Activated CD4-positive, alpha-beta T cell treated with anti-CD3 and anti-CD28 coated beads, Interleukin-2, Interleukin-6, amounts not matched to agents 100 ng/mL and 50 ng/mL, durations not matched to agents 16 hours and 8 hours (primary cell): ENCODE measurements around the gene NDUFS2.

Experiments
- DNase-seq: peaks from one replicate; pipeline ENCODE4 v3.0.0-alpha.2; 2020

The NDUFS2 gene

GRCh38 chr1:161201836-161202712, at the start of gene NDUFS2:
TSS of gene NDUFS2 (plus strand) at chr1:161202367. CDS start at chr1:161202386, 19 bp downstream.
- peak; percentile 98 for DNase-seq

GRCh38 chr1:161153176-161153575, 49.0 kb upstream of the NDUFS2 start:
- DNase-seq = no peak

DNA sequence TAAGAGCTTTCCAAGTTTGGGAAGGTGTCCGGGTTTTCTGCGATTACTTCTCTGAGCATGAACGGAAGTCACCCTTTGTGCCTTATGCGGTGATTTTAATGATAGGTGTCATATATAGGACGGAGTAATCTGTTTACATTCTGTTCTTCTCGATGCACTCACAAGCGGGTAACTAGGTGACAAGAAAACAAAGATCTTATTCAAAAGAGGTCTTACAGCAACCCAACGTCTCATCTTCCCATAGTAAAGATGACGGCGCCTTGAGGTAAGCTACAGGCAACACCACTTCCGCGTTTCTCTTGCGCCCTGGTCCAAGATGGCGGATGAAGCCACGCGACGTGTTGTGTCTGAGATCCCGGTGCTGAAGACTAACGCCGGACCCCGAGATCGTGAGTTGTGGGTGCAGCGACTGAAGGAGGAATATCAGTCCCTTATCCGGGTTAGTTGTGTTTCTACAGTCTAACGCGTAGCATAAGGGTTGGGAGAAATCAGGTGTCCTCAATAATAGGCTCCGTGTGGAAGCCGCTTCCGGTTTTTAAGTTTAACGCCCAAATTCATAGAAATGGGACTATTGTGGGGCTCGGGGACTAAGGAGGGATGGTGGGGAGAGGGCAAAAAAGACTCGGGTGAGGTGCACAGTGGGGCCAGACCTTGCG, 48.4 kb upstream of the NDUFS2 start, which contains the start of gene UFC1:
Gene UFC1, plus strand, starts transcription at position 297 of the 656 bp plus-strand sequence. Its CDS starts 20 bp downstream, at position 317.
- peak; percentile 90 for DNase-seq

- no peak for DNase-seq
These were observed 44.3 kb upstream of the NDUFS2 start for GRCh38 chr1:161157867-161158266.

GRCh38 chr1:161158316-161159010, 43.7 kb upstream of the NDUFS2 start:
- DNase-seq = no peak

DNA sequence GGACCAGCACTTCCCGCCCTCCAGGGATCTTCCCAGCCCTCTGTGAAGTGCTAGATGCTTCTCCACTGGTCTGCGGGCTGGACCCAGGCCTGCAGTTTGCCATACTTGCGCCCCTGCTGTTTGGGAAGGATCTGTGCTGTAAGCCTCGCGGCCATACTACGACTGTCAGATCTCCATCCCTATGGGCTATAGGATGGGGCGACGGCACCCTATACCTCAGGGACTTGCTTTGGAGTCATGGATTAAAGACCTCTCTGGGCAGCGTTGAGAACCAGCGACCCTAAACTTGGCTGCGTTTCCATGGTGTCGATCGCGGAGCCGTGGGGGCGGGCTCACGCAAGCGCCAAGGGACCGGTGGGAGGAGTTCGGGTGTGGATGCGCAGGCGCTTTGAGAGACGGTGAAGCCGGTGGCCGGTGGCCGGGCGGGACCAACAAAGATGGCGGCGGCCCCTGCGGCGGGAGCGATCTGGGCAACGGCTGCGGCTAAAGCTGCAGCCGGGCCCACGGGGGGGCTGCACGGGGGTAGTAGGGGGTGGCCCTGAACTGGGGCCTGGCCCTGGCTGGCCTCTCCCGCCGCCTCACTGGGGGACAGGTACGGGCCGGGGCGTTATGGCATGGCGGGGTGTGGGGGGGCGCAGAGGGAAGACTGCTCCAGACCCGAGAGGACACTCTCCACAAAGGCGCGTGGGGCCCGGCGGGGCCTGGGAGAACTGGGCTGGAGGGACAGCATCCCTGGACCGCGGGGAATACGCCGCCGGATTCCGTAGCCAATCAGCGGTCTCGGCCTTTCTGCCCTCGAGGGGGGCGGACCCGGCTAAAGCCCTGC, 42.9 kb upstream of the NDUFS2 start, which contains the start of gene USP21:
Gene USP21, plus strand, starts transcription at position 414 of the 826 bp plus-strand sequence. CDS start 1,141 bp downstream, outside the sequence.
- DNase-seq = peak; percentile 95

DNA sequence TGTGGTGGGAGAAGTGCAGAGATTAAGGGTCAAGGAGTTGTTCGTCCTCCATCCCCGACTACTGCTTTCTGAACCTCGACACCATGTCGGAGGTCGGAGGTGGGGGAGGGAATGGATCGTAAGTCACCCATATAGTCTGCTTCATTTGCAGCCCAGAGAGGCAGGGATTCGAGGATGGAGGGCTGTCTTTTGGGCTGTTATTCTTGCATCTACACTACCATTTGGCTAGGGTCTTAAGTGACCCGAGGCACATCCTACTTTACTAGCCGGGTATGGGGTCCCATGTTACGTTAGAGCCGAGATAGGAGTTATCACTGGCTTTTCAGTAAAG, 42.3 kb upstream of the NDUFS2 start:
- no peak for DNase-seq

DNA sequence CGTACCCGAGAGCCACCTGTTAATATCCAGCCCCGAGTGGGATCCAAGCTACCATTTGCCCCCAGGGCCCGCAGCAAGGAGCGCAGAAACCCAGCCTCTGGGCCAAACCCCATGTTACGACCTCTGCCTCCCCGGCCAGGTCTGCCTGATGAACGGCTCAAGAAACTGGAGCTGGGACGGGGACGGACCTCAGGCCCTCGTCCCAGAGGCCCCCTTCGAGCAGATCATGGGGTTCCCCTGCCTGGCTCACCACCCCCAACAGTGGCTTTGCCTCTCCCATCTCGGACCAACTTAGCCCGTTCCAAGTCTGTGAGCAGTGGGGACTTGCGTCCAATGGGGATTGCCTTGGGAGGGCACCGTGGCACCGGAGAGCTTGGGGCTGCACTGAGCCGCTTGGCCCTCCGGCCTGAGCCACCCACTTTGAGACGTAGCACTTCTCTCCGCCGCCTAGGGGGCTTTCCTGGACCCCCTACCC, 41.5 kb upstream of the NDUFS2 start:
- DNase-seq = no peak

DNA sequence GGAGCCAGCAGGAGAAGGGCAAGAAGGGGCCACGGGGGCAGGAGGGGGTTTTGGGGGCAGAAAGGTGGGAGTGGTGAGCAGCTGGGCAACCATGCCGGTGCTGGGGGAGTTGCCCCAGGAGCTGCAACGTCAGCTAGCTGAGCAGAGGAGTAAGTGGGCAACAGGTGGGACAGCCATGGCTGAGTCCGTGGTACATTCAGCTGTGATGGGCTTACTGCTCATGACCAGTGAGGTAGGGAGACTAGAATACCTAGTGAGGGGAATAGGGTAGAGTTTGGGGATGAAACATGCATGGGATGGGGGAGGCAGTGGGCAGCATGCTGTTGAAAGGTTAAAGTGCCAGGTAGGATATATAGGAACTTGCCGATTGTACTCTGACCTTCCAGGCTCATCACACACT, 40.5 kb upstream of the NDUFS2 start:
- no peak for DNase-seq

DNA sequence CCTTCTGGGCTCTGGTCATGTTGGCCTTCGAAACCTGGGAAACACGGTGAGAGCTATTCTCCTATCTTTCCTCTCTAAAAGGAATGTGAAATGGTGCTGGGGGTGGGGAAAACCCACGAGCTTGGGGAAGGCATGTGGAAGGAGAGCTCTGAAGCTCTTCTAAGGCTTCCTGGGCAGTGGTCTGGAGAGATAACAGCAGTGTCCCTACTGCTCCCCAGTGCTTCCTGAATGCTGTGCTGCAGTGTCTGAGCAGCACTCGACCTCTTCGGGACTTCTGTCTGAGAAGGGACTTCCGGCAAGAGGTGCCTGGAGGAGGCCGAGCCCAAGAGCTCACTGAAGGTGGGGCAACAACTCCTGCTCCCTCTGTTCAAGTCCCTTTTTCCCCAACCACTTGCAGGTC, 40.1 kb upstream of the NDUFS2 start:
- no peak for DNase-seq

GRCh38 chr1:161162806-161163205, 39.4 kb upstream of the NDUFS2 start:
- no peak for DNase-seq

DNA sequence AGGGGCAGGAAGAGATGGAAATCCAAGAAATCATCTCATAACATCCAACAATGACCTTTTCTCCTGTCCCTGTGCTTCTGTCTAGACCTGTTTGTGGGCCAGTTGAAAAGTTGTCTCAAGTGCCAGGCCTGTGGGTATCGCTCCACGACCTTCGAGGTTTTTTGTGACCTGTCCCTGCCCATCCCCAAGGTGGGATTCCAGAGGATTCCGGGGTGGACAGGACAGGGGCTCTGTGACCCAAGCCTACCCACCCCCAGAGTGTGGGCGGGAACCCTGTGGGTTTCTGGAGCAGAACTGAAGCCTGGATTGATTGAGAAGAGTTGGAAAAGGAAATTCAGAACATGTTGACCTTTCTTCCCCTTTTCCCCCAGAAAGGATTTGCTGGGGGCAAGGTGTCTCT, 38.4 kb upstream of the NDUFS2 start:
- DNase-seq = no peak

- no peak for DNase-seq
These were observed 37.1 kb upstream of the NDUFS2 start for GRCh38 chr1:161164901-161165610.

DNA sequence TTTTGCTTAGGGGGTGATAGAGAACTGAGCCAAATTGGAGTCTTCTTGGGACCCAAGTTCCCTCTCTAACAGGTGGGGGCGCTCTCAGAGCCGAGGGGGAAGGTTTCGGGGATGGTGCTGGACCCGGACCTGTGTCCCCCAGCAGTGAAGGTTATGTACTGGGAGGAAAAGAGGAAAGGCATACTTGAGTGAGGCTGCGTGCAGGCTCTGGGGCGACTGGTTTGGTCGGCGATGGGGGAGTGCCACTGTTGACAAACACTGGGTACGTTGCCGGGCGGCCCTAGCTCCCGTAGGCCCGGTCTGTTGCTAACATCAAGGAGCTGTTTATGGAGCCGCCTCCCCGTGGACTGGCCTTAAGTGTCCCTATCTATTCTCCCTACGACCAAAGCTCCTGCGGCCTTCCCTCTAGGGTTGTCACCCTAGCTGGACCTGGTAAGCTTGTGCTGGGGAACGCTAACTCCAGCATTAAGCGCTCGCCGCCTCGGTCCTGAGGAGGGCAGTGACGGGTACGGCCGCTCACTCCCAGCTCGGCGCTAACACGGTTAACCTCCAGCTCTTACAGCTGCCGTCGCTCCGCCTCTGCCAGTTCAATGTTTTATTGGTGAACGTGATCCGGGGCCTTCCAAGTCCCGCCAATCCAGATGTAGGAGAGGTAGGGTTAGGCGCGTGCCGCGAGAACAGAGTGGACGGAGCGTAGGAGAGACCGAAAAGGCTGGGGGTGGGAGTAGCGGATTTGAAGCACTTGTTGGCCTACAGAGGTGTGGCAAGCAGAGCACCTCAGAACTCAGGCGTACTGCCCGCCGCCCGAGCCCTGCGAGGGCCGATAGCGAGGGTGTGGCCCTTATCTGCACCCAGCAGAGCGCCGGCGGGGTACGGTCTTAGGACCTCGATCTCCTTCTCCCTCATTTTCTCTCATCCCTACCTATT, 36.2 kb upstream of the NDUFS2 start, which contains the start of gene PPOX:
Gene PPOX, plus strand, starts transcription at position 685 of the 927 bp plus-strand sequence. CDS start 422 bp downstream, outside the sequence.
- DNase-seq = peak; percentile 97

DNA sequence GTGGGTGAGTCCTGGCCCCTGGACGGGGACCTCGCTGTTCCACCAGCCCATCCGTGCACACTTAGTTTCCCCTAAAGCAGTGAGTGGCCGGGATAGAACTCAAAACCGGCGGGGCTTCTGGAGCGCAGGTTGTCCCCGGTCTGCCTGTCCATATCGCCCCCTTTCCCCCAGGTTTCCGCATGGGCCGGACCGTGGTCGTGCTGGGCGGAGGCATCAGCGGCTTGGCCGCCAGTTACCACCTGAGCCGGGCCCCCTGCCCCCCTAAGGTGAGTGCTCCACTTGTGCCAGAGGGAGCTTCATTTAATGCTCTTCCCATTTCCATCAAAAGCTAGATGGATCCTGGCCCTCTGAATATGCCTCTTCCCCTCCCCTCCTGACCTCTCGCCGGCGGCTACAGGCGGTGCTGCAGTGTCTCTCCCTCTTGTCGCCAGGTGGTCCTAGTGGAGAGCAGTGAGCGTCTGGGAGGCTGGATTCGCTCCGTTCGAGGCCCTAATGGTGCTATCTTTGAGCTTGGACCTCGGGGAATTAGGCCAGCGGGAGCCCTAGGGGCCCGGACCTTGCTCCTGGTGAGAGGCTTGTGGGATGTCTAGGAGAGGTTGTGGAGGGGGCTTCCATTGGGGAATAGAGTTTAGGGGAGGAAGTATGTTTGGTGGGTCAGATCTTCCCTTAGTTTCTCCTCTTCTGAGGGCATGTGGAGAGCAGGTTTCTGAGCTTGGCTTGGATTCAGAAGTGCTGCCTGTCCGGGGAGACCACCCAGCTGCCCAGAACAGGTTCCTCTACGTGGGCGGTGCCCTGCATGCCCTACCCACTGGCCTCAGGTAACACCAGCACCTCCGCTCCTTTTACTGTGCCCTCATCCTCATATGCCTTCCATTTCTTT, 35.3 kb upstream of the NDUFS2 start:
- peak; percentile 21 for DNase-seq

- DNase-seq = no peak
These were observed 33.3 kb upstream of the NDUFS2 start for GRCh38 chr1:161168906-161169305.

DNA sequence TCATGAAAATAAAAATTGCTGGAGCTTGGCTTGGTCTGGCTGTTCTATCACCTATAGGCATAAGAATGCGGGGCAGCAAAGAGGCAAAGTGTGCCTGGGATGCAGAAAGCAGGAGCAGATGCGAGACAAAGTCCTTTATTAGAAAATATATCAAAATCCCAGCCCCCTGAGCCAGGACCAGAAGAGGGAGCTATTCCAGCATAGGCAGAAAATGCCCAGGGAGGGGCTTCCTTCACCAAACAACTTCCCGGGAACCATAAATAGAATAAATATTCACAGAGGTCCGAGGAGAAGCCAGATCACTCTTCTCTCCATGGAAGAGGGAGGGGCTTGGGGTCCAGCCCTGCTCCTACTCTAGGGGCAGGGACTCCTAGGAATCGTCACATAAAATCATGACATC, 31.0 kb upstream of the NDUFS2 start:
- no peak for DNase-seq

- no peak for DNase-seq
These were observed 30.5 kb upstream of the NDUFS2 start for GRCh38 chr1:161171696-161172095.

DNA sequence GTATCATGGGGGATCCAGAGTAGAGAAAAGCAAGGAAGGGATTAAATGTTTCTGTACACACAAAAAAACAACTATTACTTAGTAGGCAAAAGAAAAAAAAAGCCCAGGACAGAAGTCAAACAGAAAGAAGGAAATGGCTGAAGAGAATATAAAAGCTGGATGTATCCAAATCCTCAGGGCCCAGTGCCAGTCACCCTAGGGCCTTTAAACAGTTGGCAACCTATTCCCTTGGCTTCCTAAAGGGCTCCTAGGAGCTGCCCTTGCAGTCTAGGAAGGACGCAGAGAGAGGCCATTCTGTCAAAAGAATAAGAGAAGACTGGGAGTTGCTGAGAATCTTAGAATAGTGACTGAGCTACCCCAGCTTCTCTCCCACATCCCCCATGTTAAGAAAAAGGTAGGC, 29.8 kb upstream of the NDUFS2 start:
- DNase-seq = no peak
